Stimulated activated CD8-positive, alpha-beta memory T cell treated with anti-CD3 and anti-CD28 coated beads, Interleukin-7, amount 100 ng/mL, for 24 hours (primary cell): ENCODE results near the gene GRB10.
"Not testable (repeated sequence)": the region's sequence is repeated elsewhere in the genome, so short reads cannot be mapped to it uniquely, and the experiment has no call there.

Experiments
- DNase-seq: peaks from one replicate; pipeline ENCODE4 v3.0.0-alpha.2; 2020; ENCODE audit warnings: low read depth

GRB10 gene

GRCh38 chr7:50607524-50608125 lies 175.1 kb downstream of the GRB10 start:
- no peak for DNase-seq

- DNase-seq, result no peak
These were observed 177.6 kb downstream of the GRB10 start for GRCh38 chr7:50605059-50605458.

- no peak for DNase-seq
These were observed 179.4 kb downstream of the GRB10 start for GRCh38 chr7:50603287-50603686.

DNA sequence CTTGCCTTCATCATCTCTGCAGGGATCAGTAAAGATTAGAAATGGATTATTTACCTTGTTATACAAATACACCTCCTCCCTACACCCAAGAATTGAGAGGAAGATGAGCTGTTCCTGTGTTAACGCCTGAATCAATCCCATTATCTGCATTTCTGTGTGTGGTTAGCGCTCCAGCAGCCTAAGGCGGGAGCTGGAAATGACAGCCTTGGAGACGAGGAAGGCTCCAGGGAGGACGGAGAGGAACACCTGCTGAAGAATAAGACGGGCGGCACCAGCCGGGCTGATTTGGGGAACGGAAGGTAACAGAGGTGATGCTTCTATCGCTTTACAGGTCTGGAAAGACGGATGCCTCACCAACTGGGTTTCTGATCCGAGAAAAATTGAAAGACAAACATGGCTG lies 183.3 kb downstream of the GRB10 start:
- DNase-seq, result no peak

- DNase-seq, result no peak
These were observed 184.0 kb downstream of the GRB10 start for GRCh38 chr7:50598460-50599343.

DNA sequence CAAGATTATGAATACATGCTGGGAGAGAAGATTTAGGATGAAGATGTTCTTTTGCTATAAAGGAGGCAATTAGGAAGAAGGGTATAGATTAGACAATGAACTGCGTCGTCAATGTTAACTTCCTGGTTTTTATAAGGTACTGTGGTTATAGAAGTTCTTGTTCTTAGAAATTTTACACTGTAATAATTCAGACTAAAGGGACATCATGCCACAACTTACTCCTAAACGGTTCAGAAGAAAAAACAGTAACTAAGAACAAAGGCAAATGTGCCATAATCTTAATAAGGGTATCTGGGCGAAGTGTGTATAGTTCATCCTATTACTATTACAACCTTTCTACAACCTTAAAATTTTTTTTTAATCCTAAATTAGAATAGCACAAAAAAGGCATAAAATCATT lies 186.2 kb downstream of the GRB10 start:
- DNase-seq, result no peak

DNA sequence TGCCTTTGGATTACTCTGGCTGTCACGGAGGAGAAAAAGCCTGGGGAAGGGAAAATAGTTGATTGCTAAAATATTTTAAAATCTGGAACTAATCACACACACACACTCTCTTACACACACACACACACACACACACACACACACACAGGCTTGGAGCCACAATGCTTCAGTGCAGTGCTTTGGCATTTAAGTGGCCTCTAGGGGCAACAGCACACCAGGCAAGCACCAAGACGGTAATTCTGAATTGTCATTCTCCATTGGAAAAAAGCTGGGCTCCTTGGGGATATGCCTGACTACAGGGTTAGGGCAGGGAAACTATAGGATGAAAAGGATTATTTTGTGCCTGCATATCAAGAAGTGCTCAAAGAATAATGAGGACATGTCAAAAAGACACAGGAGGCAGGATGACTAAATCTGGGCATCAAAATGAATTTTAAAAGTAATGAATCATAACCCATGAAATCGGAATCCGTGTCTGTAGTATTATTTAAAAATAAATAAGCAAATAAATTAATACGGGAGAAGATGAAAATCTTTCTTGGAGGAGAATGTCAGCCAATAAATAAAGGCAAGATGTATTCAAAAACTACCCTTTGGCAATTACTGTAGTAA lies 187.1 kb downstream of the GRB10 start:
- DNase-seq, result no peak

GRCh38 chr7:50594734-50595485 lies 187.8 kb downstream of the GRB10 start:
- DNase-seq, result no peak

DNA sequence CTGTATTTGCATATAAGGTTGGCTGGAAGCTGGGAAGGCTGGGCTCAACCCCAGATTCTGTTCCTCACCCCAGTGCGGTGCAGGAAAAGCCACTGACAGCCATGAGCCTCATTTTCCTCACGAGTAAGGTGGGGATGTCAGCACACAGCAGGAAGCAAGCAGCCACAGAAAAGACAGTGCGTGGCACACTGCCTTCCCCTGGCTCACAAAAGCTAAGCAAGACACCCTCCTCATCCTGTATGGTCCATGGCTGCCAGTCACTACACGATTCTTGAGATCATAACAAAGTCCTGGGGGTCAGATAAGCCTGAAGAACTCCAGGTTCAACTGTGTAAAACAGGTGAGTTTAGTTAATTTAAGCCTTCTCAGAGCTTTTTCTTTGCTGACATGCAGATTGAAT lies 188.6 kb downstream of the GRB10 start:
- no peak for DNase-seq

- no peak for DNase-seq
These were observed 189.8 kb downstream of the GRB10 start for GRCh38 chr7:50592940-50593339.

DNA sequence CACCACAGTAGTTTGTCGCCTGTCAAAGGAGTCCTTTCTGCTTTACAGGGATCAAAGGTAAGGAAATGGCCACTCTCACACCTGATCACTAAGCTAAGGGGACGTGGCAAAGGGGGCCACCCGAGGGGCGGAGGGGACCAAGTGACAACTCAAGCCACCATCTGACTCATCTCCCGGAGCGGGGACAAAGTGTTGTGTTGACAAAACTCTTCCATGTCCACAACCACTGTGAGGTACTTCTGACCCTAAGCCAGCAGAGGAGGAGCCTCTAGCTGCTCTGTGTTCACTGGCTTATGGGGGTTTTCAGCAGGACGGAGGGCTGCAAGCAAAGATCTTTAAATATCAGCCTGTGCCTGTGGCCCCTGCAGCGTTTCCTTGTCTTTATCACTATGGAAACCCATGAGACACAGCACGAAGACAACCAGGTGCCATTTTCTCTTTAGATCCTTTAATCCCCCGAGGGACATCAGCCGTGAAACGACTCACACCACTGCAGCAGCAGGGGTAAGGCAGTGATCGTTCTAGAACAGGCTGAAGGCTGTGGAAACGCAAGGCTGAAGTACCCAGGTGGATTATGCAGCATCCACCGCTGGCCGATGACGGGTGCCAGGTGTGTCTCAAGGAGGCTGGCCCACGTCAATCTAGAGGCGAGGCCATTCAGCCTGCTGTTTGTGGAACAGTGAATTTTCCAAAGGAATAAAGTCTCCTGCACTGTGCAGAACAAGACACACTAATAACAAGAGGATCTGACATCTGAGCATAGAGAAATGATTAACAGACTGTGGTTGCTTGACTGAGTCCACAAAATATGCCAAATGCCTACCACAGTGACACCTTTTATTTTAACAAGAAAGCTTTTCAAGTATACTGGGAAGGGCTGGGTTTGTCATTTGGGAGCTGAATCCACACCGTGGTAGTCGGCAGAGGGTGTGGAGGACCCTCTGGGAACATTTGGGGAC lies 190.9 kb downstream of the GRB10 start:
- no peak for DNase-seq

DNA sequence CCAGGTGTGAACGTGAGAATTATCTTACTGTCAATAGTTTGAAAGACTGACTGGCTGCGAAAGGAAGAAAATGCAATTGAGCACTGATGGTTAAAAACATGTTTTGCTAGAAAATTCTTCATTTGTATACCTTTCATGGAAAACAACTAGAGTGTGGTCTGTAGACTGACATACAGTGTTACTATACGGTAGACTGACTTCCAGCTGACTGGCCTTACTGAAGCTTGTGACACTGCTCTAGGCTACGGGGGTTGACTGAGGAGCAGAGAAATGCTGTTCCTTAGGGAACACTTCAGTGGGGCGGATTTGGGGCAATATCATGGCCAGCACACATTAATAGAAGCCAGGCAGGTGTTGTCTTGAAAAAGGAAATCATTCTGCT lies 191.6 kb downstream of the GRB10 start:
- DNase-seq, result no peak

- no peak for DNase-seq
These were observed 192.2 kb downstream of the GRB10 start for GRCh38 chr7:50590535-50590934.

GRCh38 chr7:50589364-50589763 lies 193.3 kb downstream of the GRB10 start:
- DNase-seq, result no peak

- no peak for DNase-seq
These were observed 193.8 kb downstream of the GRB10 start for GRCh38 chr7:50588937-50589336.

GRCh38 chr7:50587737-50588136 lies 195.0 kb downstream of the GRB10 start:
- no peak for DNase-seq

- DNase-seq, result no peak
These were observed 197.8 kb downstream of the GRB10 start for GRCh38 chr7:50584793-50585408.

DNA sequence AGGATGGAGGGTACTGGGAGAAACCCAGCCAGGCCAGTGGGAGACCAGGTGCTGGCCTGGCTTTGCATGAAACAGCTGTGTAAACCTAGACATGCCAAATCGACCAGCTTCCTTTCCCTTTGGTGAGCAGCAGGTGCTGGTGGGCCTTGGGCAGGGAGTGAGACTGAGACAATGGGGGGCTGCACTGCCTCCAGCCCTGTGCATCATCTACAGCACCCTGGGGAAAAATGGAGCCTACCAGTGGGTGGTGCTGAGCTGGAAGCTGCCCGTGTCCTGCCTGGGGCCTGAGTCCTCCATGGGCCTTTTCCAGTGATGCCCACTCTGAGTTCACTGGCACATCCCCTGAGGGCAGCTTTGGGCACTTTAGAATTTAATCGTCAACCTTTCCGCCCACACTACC lies 198.3 kb downstream of the GRB10 start:
- no peak for DNase-seq

DNA sequence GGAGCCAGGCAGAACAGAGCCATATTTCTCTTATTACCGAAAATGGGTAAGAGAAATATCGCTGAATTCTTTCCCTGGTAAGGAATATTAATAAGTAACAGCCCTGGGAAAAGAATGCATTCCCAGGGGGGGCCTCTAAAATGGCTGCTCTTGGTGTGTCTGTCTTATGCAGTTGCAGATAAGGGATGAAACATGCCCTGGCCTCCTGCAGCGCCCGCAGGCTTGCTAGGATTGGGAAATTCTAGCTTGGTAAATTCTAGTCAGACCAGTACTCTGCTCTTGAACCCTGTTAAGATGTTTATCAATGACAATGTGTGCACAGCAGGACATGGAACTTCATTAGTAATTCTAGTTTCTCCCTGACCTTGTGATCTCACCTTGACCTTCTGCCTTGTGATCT lies 199.4 kb downstream of the GRB10 start:
- not testable (repeated sequence) for DNase-seq

DNA sequence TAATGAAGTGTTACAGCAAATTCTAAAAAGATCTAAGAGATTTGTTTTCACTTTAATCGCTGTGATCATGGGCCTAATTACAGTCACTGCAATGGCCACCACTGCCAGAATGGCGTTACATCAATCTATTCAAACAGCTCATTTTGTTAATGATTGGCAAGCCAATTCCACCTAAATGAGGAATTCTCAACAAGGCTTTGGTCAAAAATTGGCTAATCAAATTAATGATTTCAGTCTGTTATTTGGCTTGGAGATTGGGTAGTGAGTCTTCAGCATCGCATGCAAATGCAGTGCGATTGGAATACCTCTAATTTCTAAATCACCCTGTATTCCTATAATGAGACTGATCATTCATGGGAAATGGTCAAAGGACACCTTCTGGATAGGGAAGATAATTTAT lies 200.4 kb downstream of the GRB10 start:
- DNase-seq, result not testable (repeated sequence)

- DNase-seq, result not testable (repeated sequence)
These were observed 202.0 kb downstream of the GRB10 start for GRCh38 chr7:50580666-50581065.
